GM21367 (cell line): Measurements from ENCODE around the gene SDK1.

Experiments
- ATAC-seq: cut with Tn5 transposase; IDR thresholded peaks from one replicate; pipeline ENCODE4 v1.9.1; 2021; ENCODE audit not compliant: unreplicated experiment

SDK1 gene

DNA sequence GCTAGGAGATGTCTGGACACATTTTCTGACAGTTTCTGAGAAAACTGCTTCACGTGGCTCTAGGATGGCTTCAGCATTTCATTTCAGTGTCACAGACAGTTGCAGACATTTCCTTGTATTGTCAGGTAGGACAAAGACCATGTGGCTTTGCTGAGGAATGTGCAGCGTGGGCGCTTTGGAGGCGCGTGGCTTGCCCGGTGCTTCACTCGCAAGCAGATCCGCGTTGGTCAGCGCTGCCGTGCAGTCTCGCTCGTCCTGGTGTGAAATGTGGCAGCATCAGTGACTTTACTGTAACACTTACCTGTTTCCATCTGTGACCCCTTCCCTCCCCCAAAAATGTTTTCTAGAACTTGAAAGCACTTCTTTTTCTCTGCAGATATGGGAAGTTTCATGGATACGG, 340.5 kb downstream of the SDK1 start:
- ATAC-seq, result no peak

DNA sequence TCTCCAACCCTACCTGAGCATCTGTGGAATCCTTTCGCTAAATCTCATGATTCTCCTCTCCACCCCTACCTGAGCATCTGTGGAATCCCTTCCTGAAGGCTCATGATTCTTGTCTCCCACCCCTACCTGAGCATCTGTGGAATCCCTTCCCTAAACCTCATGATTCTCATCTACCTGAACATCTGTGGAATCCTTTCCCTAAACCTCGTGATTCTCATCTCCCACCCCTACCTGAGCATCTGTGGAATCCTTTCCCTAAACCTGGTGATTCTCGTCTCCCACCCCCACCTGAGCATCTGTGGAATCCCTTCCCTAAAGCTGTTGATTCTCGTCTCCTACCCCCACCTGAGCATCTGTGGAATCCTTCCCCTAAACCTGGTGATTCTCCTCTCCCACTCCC, 342.0 kb downstream of the SDK1 start:
- no peak for ATAC-seq

DNA sequence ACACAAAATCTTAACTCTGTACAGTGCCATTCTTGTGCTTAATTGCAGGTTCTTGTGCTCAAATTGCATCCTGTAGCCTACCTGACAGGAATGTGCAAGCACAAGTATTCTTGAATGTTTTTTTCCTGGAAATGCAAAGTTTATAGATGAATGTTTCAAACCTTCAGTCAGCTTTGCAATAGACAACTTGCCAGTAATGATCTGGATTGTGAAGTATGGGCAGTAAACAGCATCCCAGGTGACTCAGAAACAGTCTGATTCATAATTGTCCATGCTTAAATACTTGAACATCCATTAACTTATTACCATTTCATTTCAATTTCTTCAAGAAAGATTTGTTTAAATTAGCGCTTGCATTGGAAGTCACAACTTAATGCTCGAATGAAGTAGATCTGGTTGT, 347.2 kb downstream of the SDK1 start:
- no peak for ATAC-seq

DNA sequence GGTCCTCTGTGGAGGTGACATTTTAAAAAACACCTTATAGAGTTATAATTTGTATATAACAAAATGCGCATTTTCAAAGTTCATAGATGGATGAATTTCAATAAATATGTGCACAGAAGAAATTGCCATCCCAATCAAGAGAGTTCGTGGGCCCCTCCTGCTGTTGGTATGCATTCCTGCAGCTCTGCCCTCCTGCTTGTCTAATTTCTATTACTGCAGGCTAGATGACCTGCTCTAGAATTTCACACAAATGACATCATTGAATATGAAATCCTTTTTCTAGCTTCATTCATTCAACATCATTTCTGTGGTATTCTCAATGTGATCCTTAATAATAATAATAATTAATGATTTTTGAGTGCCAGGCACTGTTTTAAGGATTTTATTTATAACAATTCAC, 348.2 kb downstream of the SDK1 start:
- no peak for ATAC-seq

DNA sequence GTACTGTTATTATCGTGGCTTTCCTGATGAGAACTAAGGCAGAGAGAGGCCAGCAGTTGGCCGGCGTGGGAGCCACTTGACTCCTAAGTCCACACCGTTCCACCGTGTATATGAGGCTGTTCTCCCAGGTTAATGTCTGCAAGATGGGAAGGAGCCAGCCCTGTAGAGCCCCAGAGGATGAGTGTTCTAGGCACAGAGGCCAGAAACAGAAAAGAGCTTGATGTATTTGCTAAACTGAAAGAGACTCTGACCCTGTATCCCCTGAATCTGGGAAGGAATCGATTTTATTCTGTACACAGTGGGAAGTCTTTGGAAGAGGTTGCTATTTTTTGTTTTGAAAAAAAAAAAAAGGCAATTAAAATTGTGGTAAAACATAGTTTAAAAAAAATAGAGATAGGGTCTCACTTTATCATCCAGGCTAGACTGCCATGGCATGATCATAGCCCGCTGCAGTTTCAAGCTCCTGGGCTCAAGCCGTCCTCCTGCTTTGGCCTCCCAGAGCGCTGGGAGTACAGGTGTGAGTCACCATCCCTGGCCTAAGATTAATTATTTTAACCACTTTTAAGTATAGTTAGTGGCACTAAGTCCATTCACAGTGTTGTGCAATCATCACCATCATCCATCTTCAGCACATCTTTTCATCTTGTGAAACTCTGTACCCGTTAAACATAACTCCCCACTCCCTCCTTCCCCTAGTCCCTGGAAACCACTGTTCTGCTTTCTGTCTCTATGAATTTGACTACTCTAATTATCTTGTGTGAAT, 348.8 kb downstream of the SDK1 start:
- no peak for ATAC-seq

DNA sequence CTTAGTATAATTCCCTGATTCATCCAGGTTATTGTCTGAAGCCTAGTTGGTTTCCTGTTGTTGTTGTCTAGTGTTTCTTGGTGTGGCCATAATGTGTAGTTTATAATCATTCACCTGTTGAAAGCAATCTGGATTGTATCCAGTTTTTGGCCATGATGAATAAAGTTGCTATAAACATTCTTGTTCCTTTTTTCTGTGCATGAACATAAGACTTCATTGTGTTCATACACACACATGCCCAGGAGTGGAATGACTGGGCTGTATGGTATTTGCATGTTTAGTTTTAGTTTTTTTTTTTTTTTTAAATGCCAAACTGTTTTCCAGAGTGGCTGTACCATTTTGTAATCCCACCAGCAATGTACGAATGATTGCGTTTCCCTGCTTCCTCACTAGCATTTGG, 349.8 kb downstream of the SDK1 start:
- no peak for ATAC-seq

DNA sequence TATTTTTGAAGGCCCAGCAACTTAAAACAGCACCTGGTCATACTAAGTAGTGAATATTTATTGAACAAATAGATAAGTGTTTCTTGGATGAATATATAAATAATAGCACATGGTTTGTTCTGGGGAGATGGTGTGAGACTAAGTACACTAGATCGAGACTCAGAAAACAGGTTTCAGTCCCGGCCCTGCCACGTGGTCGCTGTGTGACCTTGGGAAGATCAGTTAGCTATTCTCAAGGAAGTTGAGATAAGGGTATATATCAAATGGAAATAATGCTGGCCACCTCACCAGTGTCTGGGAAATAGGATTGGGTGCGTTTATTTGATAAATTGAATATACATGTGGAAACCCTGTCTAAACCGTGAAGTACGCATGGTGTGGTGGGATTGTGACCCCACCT, 354.6 kb downstream of the SDK1 start:
- ATAC-seq, result no peak

DNA sequence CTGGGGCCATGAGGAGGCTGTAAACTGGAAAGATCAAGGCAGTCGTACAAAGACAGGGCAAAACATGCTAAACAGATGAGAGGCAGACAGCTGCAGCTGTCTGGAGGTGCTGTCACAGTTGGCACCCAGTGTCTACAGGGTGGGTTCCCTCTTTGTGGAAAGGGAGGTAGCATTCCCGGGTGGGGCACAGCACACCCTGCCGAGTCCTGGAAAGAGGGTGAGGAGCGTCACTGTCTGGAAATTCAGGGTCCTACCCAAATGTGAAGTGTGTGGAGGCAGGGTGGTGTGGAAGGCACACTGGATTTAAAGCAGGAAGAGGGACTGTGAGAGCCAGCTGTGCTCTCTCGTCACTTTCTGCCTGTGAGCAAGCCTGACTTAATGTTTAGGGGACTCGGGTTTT, 356.2 kb downstream of the SDK1 start:
- no peak for ATAC-seq

DNA sequence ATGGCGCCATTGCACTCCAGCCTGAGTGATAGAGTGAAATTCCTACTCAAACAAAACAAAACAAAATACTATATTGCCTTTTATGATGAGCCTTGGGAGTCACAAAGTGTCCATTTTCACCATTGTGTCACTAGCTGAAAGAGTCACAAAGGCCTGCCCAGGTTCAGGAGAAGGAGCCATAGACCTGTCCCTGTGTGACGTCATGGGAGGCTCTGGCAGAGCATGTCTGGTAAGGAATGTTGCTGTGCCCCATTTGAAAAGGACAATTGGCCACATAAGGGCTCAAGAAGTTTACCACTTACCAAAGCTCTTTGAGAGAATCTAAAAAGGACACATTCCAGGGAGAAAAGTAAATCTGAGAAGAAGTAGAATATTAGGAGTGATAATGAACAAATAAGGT, 367.7 kb downstream of the SDK1 start:
- ATAC-seq, result no peak

DNA sequence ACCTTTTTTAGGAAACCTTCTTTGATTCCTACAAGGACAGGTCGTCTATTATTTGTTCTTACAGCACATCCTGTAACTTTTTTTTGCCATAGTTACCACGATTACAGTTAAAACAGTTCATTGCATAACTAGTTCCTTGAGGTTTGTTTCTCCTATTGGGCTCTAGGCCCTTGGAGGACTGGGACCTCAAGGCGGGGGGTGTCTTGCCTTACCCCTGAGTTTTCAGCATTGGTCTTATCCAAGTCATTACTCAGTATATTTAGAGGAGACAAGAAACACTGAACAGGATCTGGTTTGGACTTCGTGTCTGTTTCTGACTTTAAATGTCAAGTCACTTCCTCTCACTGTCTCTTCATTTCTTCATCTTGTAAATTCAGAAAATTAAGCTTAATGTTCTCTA, 369.8 kb downstream of the SDK1 start:
- no peak for ATAC-seq

DNA sequence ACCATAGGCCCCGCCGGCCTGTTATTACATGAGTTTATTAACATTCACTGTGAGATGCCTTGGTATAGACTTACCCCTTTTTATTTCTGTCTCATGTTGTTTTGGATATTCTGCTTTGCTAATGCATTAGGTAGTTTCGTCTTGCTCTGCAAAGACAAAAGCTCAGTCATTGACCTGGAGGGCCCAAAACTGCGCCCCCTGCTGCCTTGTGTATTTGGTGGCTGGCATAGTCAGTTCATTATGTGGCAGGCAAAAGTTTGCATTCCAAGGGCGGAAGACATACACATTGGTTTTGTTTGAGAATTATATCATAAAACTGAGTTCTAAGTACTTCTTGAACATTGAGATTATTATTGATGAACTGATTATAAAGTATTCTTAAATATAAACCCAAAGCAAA, 372.5 kb downstream of the SDK1 start:
- ATAC-seq, result no peak

DNA sequence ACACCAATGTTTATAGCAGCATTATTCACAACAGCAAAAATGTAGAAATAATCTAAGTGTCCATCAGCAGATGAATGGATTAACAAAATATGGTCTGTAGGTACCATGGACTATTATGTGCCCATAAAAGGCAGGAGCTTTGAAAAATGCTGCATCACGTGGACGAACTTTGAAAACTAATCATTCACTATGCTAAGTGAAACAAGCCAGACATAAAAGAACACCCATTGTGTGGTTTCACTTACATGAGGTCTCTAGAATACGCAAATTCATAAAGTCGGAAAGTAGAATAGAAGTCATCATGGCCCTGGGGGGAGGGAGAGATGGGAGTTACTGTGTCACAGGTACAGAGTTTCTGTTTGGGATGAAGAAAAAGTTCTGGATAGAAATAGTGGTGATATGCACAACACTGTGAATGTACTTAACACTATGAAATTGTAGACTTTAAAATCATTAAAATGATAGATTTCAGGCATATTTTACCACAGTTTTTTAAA, 377.3 kb downstream of the SDK1 start:
- ATAC-seq, result no peak

DNA sequence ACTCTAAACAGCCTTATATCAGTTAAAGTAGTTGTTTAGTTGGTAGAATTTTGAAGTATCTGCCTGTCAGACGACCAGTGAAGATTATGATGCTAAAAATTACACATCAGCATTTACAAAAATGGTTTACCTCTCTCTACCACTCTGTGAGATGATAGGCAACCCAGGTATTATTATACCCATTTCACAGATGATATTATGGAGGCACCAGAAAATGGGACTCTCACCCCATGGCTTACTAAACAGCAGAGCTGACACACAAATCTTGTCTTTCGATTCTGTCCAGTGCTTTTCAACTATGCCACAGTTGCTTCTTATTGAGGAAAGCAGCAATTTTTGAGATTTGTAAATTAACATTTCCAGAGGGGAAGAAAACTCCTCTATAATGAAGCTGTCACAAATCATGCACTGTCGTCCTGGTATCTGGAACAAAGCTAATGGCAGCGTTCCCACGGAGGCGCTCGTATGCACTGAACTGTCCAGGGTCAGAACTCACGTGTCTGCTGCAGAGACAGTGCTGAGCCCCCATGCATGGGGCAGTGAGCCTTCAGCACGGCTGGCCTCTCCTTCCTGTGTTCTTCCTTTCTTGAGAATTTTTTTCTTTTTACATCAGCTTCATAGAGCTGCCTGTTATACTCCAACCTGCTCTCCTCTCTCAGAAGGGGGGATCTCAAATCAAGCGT, 381.1 kb downstream of the SDK1 start:
- ATAC-seq, result no peak

DNA sequence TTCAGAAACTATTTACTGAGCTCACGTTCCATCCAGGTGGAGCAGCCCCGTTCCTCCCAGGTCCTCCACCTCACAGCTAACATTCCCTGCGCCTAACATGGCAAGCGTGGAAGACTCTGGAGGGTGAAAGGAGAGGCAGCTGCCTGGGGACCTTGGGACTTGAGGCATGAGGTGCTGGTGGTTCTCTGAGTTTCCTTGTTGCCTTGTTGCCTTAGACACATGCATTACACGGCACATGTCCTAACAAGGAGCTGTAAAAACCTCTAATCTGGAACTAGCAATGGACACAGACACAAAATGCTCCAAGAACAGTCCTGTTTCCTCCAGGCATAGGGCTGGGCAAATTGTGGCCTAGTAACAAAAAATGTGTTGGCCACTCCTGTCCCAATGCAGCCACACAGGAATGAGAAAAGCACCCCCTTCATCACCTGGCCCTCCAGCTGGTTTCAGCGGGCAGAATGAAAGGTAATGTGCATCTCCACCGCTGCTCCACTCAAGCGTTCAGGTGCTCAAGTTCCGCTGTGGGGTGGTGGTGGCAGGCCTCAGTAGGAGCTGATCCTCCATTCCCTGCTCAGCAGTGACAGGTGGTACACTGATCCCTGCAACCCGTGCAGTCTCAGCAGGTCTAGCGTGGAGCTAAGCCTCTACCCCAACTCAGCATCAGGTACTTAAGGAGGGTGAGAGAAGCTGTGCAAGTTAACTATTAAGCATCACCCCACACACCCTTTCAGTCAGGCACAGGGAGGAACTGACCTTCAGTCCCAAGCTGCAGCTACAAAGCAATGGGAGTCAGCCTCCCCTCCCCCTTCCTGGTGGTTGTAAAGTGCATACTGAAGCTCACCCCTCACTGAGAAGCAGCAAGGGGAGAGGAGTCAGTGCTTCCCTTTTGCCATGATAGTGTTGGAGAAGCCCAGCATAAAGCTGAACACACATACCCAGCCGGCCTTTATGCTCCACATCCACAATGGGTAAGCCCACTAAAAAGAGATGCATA, 382.8 kb downstream of the SDK1 start:
- ATAC-seq, result no peak

DNA sequence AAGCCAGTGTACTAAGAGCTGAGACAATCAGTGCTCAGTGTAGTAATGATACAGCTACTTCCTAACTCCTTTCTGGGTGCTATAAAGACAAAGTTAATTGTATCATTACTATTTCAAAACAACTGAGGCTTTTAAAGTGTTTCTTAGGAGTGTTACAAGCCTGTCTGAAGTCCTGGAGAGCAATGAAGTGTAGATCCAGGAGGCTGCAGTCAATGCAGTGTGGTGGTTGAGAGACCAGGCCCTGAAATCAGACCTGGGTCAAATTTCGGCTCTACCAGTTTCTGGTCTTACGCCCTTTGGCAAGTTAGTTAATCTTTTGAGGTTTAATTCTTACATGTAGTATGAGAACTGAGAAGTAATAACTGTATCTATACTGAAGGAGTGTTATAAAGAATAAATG, 387.0 kb downstream of the SDK1 start:
- no peak for ATAC-seq

DNA sequence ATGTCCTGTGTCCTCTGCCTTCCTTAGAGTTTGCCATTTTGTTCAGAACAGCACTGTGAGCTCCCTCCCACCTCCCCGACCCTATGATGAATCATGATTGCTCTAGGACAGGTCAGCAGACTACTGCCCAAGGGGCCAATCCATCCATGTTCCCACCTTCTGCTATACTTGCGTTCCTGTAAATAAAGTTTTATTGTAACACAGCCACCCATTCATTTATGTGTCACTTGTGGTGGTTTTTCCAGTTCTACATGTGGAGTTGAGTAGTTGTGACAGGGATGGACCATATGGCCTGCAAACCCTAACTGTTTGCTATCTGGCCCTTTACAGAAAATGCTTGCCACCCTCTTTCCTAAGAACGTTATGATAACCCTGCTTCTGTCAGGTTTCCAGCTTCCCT, 387.8 kb downstream of the SDK1 start:
- no peak for ATAC-seq

DNA sequence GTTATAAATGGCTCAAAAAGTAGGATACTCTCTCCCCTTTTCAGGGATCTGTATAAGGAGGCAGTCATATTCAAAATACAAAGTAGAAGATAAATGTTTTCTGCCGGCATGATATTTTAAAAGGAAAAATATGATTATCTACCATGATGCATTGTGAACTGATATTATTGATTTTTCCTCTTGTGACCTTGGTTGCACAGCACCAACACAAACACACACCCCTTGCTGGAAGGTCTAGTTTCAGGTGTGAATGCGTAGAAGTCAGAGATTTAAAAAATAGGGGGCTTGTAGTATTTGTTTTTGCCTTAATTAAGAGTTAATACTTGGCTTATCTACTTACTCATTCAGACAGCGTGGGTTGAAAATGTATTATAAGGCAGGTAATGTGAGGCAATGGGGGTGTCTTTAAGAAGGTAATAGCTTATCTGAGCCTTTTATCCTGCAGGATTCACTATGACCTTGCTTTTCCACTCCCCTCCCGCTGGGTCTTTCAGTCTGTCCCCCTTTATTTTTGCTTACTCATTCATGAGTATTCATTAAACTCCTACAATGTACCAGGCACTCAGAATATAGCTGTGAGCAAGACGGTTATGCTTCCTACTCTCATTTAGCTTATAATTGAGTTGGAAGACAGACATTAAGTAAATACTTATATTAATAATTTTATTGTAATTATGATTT, 390.6 kb downstream of the SDK1 start:
- ATAC-seq, result no peak

DNA sequence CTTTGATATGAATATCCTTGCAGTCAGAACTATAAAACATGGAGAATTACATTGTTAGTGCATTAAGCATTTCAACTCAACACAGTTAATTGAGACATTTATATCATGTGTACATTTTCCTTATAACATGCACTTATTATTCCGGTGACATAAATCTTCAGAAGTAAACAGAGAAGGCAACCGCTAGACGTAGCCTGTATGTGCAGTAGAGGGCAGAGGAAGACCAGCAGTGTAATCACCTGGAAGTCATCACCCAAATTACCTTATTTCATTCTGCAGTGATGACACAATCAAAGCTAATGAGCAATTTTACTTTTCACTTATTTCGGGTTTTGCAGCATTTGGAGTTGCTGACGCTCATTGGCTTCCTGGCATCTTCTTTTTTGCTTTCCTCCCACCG, 394.6 kb downstream of the SDK1 start:
- ATAC-seq, result no peak

DNA sequence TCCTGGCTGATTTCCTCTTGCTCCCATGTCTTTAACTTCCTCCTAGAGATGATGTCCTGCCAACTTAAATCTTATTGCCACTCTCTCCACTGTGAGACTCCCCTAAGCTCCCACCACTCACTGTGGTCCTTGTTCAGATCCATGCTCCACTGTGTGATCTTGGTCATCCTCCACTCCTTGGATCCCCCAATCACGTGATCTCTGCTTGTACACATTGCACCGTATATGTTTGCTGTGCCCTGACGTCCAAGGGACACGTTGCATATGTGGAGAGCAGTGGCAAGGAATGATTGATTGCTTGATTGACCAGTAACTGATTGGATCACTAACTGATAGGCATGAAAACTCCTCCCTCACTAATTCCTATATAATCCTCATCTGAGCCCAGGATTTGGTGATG, 395.1 kb downstream of the SDK1 start:
- ATAC-seq, result no peak

DNA sequence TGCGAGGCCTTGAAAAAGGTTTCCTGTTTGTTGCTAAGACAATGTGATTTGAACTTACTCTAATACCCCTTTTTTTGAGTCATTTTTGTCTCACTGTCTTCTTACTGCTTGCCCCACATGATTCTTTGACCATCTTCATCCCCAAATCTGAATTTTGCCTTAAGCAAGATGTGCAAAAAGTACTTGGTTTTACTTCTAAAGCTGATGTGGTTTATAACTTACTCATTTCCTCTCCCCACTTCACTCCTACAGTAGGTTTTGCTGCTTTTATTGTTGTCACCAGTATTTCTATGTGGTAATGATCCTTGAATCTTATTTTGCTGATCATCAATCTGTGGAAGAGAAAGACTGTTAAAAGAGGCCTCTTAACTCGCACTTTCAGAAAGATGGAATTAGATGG, 396.4 kb downstream of the SDK1 start:
- ATAC-seq, result no peak

DNA sequence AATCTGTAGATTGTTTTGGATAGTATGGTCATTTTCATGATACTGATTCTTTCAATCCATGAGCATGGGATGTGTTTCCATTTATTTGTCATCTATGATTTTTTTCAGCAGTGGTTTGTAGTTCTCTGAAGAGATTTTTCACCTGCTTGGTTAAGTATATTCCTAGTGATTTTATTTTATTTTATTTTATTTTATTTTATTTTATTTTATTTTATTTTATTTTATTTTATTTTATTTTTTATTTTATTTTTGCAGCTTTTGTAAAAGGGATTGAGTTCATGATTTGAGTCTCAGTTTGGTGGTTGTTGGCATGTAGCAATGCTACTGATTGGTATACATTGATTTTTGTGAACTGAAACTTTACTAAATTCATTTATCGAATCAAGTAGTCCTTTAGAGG, 404.2 kb downstream of the SDK1 start:
- no peak for ATAC-seq
